Activated T-cell treated with anti-CD3 and anti-CD28 coated beads, Interleukin-2, amount 50 U/mL, for 4 hours (primary cell): ENCODE measurements around the gene CNOT4. TPM values are rescaled to one million over a fixed set of nuclear protein-coding genes. Genes with fewer than 3 reads are reported as not detected.
"Not testable (repeated sequence)": the region's sequence is repeated elsewhere in the genome, so short reads cannot be mapped to it uniquely, and the experiment has no call there.

Source experiments
- ATAC-seq, 2 donors: fragments of 200-7000 bp; cut with Tn5 transposase; one replicate each; pipeline ENCODE4 v1.10.0; 2021
- DNase-seq: peaks from one replicate; pipeline ENCODE4 v3.0.0-alpha.2; 2020
- H3K27me3 Mint-ChIP-seq: one replicate; pipeline ENCODE4 v1.8.0; 2021; ENCODE audit warnings: low read depth, mixed read lengths
- H3K36me3 Mint-ChIP-seq: one replicate; pipeline ENCODE4 v1.8.0; 2022; ENCODE audit warnings: mixed read lengths; ENCODE audit not compliant: insufficient read depth
- H3K4me1 Mint-ChIP-seq: one replicate; pipeline ENCODE4 v1.8.0; 2021; ENCODE audit warnings: low read depth, mixed read lengths
- H3K4me3 Mint-ChIP-seq: one replicate; pipeline ENCODE4 v1.8.0; 2021; ENCODE audit warnings: mild to moderate bottlenecking, moderate library complexity, mixed read lengths
- H3K9me3 Mint-ChIP-seq: one replicate; pipeline ENCODE4 v1.8.0; 2021; ENCODE audit warnings: mixed read lengths
- total RNA-seq, 3 donors: library from RNA; stranded (reverse); gene quantifications; one replicate each; pipeline ENCODE4 v1.2.1, GENCODE V29; 2021

Gene CNOT4
- total RNA-seq, 3 donors from 2014 or later: 14.2 to 17.3 (median 15.7) TPM

GRCh38 chr7:135454060-135454459 lies 55.8 kb downstream of the CNOT4 start:
- Mint-ChIP-seq H3K9me3 (no peaks in the 10 kb centered on the region), H3K4me1 (peaks cover 41% of the 10 kb centered on the region), H3K4me3 (no peak overlapping the region), H3K27me3 (no peaks in the 10 kb centered on the region), H3K36me3 (peaks cover 11% of the 10 kb centered on the region)
- no peak for DNase-seq
- ATAC-seq: peak in 1 of 2 donors; percentile 35

DNA sequence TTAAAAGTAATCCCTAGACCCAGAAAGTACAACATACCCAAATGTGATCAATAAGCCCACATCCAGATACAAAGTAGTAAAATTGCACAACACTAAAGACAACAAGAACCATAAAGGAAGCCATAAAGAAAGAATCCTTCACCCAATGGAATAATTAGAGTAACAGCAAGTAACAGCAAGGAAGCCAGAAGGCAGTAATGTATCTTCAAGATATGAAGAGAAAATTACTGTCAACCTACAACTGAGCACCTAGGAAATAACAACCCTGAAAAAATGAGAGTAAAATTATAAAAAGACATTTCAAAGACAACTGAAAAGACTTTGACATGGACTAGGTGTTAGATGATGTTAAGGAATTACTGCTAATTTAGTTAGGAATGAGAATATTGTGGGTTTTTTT lies 60.5 kb downstream of the CNOT4 start:
- Mint-ChIP-seq H3K9me3 (no peaks in the 10 kb centered on the region), H3K4me3 (no peak overlapping the region), H3K36me3 (peaks cover 12% of the 10 kb centered on the region), H3K4me1 (peaks cover 35% of the 10 kb centered on the region), H3K27me3 (no peaks in the 10 kb centered on the region)
- ATAC-seq: no peak
- no peak for DNase-seq

DNA sequence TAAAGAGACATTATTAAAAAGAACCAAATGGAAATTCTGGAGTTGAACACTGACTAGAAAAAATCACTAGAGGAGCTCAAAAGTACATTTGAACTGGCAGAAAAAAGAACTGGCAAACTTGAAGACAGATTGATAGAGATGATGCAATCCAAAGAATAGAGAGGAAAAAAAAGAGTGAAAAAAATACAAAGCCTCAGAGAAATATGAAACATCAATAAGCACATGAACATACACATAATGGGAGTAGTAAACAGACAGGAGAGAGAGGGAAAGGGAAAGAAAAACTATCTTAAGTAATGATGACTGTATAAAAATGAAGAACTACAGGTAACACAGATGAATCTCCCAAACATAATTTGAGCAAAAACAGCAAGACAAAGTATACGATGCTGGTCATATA lies 61.1 kb downstream of the CNOT4 start:
- Mint-ChIP-seq H3K4me3 (no peak overlapping the region), H3K9me3 (no peaks in the 10 kb centered on the region), H3K27me3 (no peaks in the 10 kb centered on the region), H3K4me1 (peaks cover 32% of the 10 kb centered on the region), H3K36me3 (peaks cover 11% of the 10 kb centered on the region)
- ATAC-seq: no peak
- no peak for DNase-seq

- H3K4me1 Mint-ChIP-seq: peaks cover 36% of the 10 kb centered on the region
- peaks cover 13% of the 10 kb centered on the region for H3K36me3 Mint-ChIP-seq
- no peak for ATAC-seq
- no peak for DNase-seq
- no peak overlapping the region for H3K4me3 Mint-ChIP-seq
- H3K9me3 Mint-ChIP-seq: no peaks in the 10 kb centered on the region
- no peaks in the 10 kb centered on the region for H3K27me3 Mint-ChIP-seq
Observed at GRCh38 chr7:135447748-135448147, 62.2 kb downstream of the CNOT4 start.

GRCh38 chr7:135445690-135446089 lies 64.2 kb downstream of the CNOT4 start:
- H3K4me1 Mint-ChIP-seq: peaks cover 37% of the 10 kb centered on the region
- DNase-seq: no peak
- peaks cover 13% of the 10 kb centered on the region for H3K36me3 Mint-ChIP-seq
- no peak for ATAC-seq
- H3K9me3 Mint-ChIP-seq: no peaks in the 10 kb centered on the region
- no peaks in the 10 kb centered on the region for H3K27me3 Mint-ChIP-seq
- H3K4me3 Mint-ChIP-seq: no peak overlapping the region

DNA sequence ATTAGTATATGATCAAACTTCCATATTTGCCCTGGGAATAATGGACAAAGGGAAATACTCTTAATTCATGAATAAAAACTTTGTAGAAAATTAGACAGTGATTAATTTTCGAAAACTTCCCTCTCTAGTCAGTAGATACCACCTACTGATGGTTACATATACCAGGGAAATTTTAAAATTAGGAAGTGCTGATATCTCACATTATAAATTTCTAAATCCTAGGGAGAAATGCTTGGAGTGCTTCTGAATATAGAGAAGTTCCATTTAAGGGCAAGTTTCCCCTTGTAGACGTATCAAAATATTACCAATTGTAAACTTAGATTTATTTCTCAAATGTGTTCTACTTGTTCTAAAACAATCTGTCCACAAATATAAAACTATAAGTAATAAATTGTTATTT lies 64.6 kb downstream of the CNOT4 start:
- not testable (repeated sequence) for H3K27me3 Mint-ChIP-seq, ATAC-seq, DNase-seq, H3K4me3 Mint-ChIP-seq, H3K9me3 Mint-ChIP-seq
- Mint-ChIP-seq H3K4me1 (peaks cover 35% of the 10 kb centered on the region), H3K36me3 (peaks cover 13% of the 10 kb centered on the region)

DNA sequence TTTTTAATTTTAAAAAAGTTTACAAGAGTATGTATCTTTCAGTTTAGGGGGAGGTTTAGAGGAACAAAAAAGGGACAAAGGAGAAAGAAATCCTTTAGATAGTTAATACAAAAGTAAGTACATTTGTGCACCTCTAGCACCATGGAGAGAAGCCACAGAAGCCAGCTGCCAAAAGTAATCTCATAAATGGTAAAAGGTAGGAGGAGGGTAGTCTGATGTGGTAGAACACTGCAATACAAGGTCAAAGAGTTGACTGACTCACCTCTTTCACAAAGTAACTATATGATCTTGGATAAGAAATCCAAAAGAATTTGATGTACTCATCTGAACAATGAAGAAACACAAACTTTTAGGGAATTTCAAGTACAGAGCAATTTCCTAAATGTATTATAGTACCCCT lies 68.1 kb downstream of the CNOT4 start:
- no peaks in the 10 kb centered on the region for H3K27me3 Mint-ChIP-seq
- ATAC-seq (peak; percentile 57 to 66), DNase-seq (no peak)
- H3K36me3 Mint-ChIP-seq: peaks cover 16% of the 10 kb centered on the region
- H3K9me3 Mint-ChIP-seq: no peaks in the 10 kb centered on the region
- H3K4me1 Mint-ChIP-seq: peaks cover 15% of the 10 kb centered on the region
- no peak overlapping the region for H3K4me3 Mint-ChIP-seq

GRCh38 chr7:135434047-135434446 lies 75.9 kb downstream of the CNOT4 start:
- H3K27me3 Mint-ChIP-seq: no peaks in the 10 kb centered on the region

DNA sequence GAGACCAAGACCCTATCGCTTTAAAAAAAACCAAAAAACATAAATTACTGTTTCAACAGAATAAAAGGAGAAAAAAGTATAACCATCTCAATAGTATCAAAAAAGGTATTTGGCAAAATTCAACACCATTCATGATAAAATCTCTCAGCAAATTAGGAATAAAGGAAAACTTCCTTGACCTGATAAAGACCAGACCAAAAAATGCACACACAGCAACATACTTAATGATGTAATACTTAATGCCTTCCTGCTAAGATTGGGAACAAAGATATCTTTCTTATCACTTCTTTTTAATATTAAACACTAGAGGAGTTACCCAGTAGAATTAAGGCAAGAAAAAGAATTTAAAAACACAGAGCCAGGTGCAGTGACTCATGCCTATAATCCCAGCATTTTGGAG lies 79.3 kb downstream of the CNOT4 start:
- Mint-ChIP-seq H3K4me1 (peaks cover 61% of the 10 kb centered on the region), H3K4me3 (no peak overlapping the region), H3K36me3 (peaks cover 43% of the 10 kb centered on the region), H3K9me3 (peaks cover 7% of the 10 kb centered on the region), H3K27me3 (no peaks in the 10 kb centered on the region)
- DNase-seq (no peak), ATAC-seq (no peak)

More at GRCh38 chr7:135434047-135434446, 75.9 kb downstream of the CNOT4 start:
- ATAC-seq (no peak), DNase-seq (no peak)
- peaks cover 48% of the 10 kb centered on the region for H3K36me3 Mint-ChIP-seq
- no peak overlapping the region for H3K4me3 Mint-ChIP-seq
- peaks cover 38% of the 10 kb centered on the region for H3K4me1 Mint-ChIP-seq
- peaks cover 7% of the 10 kb centered on the region for H3K9me3 Mint-ChIP-seq

- H3K4me1 Mint-ChIP-seq: peaks cover 60% of the 10 kb centered on the region
Observed at GRCh38 chr7:135428879-135429278, 81.0 kb downstream of the CNOT4 start.

GRCh38 chr7:135428011-135428410 lies 81.9 kb downstream of the CNOT4 start:
- DNase-seq (no peak), ATAC-seq (no peak)
- Mint-ChIP-seq H3K9me3 (no peaks in the 10 kb centered on the region), H3K27me3 (no peaks in the 10 kb centered on the region), H3K36me3 (peaks cover 31% of the 10 kb centered on the region), H3K4me3 (no peak overlapping the region), H3K4me1 (peaks cover 58% of the 10 kb centered on the region)

More at GRCh38 chr7:135428879-135429278, 81.0 kb downstream of the CNOT4 start:
- Mint-ChIP-seq H3K4me3 (no peak overlapping the region), H3K9me3 (no peaks in the 10 kb centered on the region), H3K36me3 (peaks cover 33% of the 10 kb centered on the region), H3K27me3 (no peaks in the 10 kb centered on the region)
- no peak for ATAC-seq
- no peak for DNase-seq

- Mint-ChIP-seq H3K4me3 (no peak overlapping the region), H3K4me1 (peaks cover 53% of the 10 kb centered on the region), H3K36me3 (peaks cover 28% of the 10 kb centered on the region), H3K27me3 (no peaks in the 10 kb centered on the region), H3K9me3 (no peaks in the 10 kb centered on the region)
- ATAC-seq (no peak), DNase-seq (no peak)
Observed at GRCh38 chr7:135427166-135427565, 82.7 kb downstream of the CNOT4 start.

DNA sequence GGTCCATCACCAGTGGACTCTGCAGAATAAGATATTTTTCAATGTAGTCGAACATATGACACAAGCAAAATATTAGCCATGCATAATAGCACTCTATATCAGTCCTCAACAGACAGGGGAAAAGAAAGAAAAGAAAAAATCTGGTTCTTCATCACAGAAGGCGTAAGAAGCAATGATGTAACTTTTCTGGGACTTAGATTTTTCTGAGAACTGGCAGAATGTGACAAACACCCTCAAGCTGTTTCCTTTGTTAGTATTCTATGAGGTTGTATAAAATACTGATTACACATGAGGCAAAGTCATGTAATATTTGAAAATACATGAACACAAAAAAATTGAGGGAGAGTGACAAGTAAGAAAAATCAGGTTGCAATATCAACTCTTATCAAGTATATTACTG lies 84.9 kb downstream of the CNOT4 start:
- no peaks in the 10 kb centered on the region for H3K27me3 Mint-ChIP-seq
- no peaks in the 10 kb centered on the region for H3K9me3 Mint-ChIP-seq
- peaks cover 50% of the 10 kb centered on the region for H3K4me1 Mint-ChIP-seq
- H3K36me3 Mint-ChIP-seq: peaks cover 40% of the 10 kb centered on the region
- DNase-seq: no peak
- no peak for ATAC-seq
- no peak overlapping the region for H3K4me3 Mint-ChIP-seq

- peaks cover 31% of the 10 kb centered on the region for H3K36me3 Mint-ChIP-seq
Observed at GRCh38 chr7:135420786-135421185, 89.1 kb downstream of the CNOT4 start.

GRCh38 chr7:135416431-135416830 lies 93.5 kb downstream of the CNOT4 start:
- H3K9me3 Mint-ChIP-seq: no peaks in the 10 kb centered on the region
- H3K4me1 Mint-ChIP-seq: peaks cover 7% of the 10 kb centered on the region
- ATAC-seq: no peak
- no peak overlapping the region for H3K4me3 Mint-ChIP-seq
- H3K36me3 Mint-ChIP-seq: peaks cover 29% of the 10 kb centered on the region
- no peaks in the 10 kb centered on the region for H3K27me3 Mint-ChIP-seq
- DNase-seq: no peak

More at GRCh38 chr7:135420786-135421185, 89.1 kb downstream of the CNOT4 start:
- peaks cover 19% of the 10 kb centered on the region for H3K4me1 Mint-ChIP-seq
- ATAC-seq (no peak), DNase-seq (no peak)
- H3K9me3 Mint-ChIP-seq: no peaks in the 10 kb centered on the region
- no peak overlapping the region for H3K4me3 Mint-ChIP-seq
- H3K27me3 Mint-ChIP-seq: no peaks in the 10 kb centered on the region
